Measurements from ENCODE around the gene CISH. TPM values are rescaled to one million over a fixed set of nuclear protein-coding genes. Genes with fewer than 3 reads are reported as not detected.

CISH gene
- total and polyA plus RNA-seq, 10 of the 15 experiments (the other 5 are each of a cell fraction or from before 2014, with no cell fraction given), result 0.21 to 4.4 (median 1.8) TPM

DNA sequence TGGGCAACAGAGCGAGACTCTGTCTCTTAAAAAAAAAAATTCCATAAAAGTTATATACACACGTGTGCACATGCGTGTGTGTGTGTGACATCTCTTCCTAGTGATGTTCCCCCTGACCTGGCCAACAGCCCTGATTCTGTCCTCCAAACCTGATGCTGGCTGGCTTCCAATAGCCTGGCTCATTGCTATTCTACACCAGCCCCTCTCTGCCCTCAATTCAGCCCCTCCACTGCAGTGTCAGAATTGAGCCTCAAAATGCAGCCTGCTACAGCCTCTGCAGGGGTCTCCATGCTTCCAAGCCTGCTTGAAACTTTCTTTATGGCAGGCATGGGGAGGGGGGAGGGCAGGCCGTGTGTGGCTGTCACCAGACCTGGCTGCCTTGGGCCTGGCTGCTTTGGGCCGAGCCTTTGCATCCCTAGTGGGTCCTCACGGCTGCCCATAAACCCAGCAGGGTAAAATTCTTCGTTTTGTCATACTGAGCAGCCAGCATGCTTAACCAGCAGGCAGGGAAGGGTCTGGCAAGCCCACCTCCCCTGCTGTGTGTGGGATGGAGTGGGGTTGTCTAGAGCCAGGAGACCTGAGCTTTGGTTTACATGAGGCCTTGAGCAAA lies 40.5 kb upstream of the CISH start:
- H4K20me1 ChIP-seq (ENCODE audit: control insufficient read depth, insufficient read depth), result no peaks in the 10 kb centered on the region

More for the DNA sequence above, 40.5 kb upstream of the CISH start:
- WGBS (ENCODE audit: insufficient coverage, insufficient replicate concordance, low lambda C conversion rate, missing lambda C conversion rate), result 45% methylated on average over 7 of the region's 7 CpGs
- intact Hi-C loops (cut with micrococcal nuclease; ENCODE audit: unreplicated experiment) (loop anchor here (1.0 kb wide), 1 partner anchor 36 kb away; no protein-coding TSS in a partner anchor), in situ Hi-C loops (cut with MboI) (no loop called here)
- ChIA-PET SMC1A (ENCODE audit: uncharacterized antibody, unreplicated experiment) (interaction anchor here (0.9 to 8.0 kb wide), 13 partner anchors 15 to 718 kb away, joined by 3 to 81 read pairs (median 5); partner anchors contain the start of genes CISH and MAPKAPK3), RAD21 (ENCODE audit: unreplicated experiment) (interaction anchor here (0.9 to 7.3 kb wide), 13 partner anchors 18 to 83 kb away, joined by 3 to 84 read pairs (median 5); partner anchors contain the start of genes CISH, HEMK1 and MAPKAPK3), CTCF (interaction anchor here (0.5 to 10.8 kb wide), 15 partner anchors 11 to 738 kb away, joined by 3 to 250 read pairs (median 6); partner anchors contain the start of genes C3orf18, CISH, HEMK1 and MAPKAPK3), POLR2A (interaction anchor here (0.6 to 1.0 kb wide), 2 partner anchors 17 to 24 kb away, joined by 3 to 13 read pairs; no protein-coding TSS in a partner anchor)
- ATAC-seq (no peak; the same call in 2 of the 3 replicates), FAIRE-seq (no peak), DNase-seq (ENCODE audit: low read depth, low spot score) (no peak)
- TF ChIP-seq, protein P1, sequence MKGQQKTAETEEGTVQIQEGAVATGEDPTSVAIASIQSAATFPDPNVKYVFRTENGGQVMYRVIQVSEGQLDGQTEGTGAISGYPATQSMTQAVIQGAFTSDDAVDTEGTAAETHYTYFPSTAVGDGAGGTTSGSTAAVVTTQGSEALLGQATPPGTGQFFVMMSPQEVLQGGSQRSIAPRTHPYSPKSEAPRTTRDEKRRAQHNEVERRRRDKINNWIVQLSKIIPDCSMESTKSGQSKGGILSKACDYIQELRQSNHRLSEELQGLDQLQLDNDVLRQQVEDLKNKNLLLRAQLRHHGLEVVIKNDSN (IDR thresholded peaks at IDR 0.05; ENCODE audit: borderline replicate concordance, extremely low read length, insufficient read depth, low read depth, low read length), result no peak
- TF ChIP-seq FOS (IDR thresholded peaks at IDR 0.05; ENCODE audit: borderline replicate concordance, extremely low read depth, insufficient read length), result no peak
- TF ChIP-seq, protein P2, sequence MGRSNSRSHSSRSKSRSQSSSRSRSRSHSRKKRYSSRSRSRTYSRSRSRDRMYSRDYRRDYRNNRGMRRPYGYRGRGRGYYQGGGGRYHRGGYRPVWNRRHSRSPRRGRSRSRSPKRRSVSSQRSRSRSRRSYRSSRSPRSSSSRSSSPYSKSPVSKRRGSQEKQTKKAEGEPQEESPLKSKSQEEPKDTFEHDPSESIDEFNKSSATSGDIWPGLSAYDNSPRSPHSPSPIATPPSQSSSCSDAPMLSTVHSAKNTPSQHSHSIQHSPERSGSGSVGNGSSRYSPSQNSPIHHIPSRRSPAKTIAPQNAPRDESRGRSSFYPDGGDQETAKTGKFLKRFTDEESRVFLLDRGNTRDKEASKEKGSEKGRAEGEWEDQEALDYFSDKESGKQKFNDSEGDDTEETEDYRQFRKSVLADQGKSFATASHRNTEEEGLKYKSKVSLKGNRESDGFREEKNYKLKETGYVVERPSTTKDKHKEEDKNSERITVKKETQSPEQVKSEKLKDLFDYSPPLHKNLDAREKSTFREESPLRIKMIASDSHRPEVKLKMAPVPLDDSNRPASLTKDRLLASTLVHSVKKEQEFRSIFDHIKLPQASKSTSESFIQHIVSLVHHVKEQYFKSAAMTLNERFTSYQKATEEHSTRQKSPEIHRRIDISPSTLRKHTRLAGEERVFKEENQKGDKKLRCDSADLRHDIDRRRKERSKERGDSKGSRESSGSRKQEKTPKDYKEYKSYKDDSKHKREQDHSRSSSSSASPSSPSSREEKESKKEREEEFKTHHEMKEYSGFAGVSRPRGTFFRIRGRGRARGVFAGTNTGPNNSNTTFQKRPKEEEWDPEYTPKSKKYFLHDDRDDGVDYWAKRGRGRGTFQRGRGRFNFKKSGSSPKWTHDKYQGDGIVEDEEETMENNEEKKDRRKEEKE (IDR thresholded peaks at IDR 0.05), result no peak
- TF ChIP-seq SIN3A (IDR thresholded peaks at IDR 0.05; ENCODE audit: low read depth, low read length), result no peak
- no peak for TF ChIP-seq NR2C1 (IDR thresholded peaks at IDR 0.05)
- TF ChIP-seq ZNF207 (IDR thresholded peaks at IDR 0.05; ENCODE audit: borderline replicate concordance), result no peak
- no peak for TF ChIP-seq KDM1A (IDR thresholded peaks at IDR 0.05; ENCODE audit: borderline replicate concordance)
- TF ChIP-seq, protein P3, sequence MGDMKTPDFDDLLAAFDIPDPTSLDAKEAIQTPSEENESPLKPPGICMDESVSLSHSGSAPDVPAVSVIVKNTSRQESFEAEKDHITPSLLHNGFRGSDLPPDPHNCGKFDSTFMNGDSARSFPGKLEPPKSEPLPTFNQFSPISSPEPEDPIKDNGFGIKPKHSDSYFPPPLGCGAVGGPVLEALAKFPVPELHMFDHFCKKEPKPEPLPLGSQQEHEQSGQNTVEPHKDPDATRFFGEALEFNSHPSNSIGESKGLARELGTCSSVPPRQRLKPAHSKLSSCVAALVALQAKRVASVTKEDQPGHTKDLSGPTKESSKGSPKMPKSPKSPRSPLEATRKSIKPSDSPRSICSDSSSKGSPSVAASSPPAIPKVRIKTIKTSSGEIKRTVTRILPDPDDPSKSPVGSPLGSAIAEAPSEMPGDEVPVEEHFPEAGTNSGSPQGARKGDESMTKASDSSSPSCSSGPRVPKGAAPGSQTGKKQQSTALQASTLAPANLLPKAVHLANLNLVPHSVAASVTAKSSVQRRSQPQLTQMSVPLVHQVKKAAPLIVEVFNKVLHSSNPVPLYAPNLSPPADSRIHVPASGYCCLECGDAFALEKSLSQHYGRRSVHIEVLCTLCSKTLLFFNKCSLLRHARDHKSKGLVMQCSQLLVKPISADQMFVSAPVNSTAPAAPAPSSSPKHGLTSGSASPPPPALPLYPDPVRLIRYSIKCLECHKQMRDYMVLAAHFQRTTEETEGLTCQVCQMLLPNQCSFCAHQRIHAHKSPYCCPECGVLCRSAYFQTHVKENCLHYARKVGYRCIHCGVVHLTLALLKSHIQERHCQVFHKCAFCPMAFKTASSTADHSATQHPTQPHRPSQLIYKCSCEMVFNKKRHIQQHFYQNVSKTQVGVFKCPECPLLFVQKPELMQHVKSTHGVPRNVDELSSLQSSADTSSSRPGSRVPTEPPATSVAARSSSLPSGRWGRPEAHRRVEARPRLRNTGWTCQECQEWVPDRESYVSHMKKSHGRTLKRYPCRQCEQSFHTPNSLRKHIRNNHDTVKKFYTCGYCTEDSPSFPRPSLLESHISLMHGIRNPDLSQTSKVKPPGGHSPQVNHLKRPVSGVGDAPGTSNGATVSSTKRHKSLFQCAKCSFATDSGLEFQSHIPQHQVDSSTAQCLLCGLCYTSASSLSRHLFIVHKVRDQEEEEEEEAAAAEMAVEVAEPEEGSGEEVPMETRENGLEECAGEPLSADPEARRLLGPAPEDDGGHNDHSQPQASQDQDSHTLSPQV (IDR thresholded peaks at IDR 0.05), result no peak
- TF ChIP-seq WRNIP1 (IDR thresholded peaks at IDR 0.05; ENCODE audit: borderline replicate concordance, low read depth, low read length), result no peak
- no peak for TF ChIP-seq MEF2B (IDR thresholded peaks at IDR 0.05; ENCODE audit: partially characterized antibody, poor library complexity, severe bottlenecking)
- TF ChIP-seq MEF2A (IDR thresholded peaks at IDR 0.05; ENCODE audit: insufficient read depth, low read depth, low read length), result no peak
- TF ChIP-seq STAT3 (IDR thresholded peaks at IDR 0.05; ENCODE audit: low read depth, low read length), result no peak
- TF ChIP-seq POLR2AphosphoS2 (IDR thresholded peaks at IDR 0.05; ENCODE audit: low read depth, low read length), result no peak
- no peak for TF ChIP-seq CBX5 (IDR thresholded peaks at IDR 0.05; ENCODE audit: low read depth)
- Histone ChIP-seq H3K9ac (ENCODE audit: control insufficient read depth, insufficient read depth, low read length) (no peak overlapping the region), H3K27me3 (replicated peaks in 1 of 2; ENCODE audit: control insufficient read depth in 2 of 2, insufficient read depth in 2 of 2, low read length in 1 of 2) (no peaks in the 10 kb centered on the region; a peak in 2 of 4 replicates), H2AFZ (ENCODE audit: control insufficient read depth, low read depth, low read length) (no peak overlapping the region), H3K9me3 (replicated peaks; ENCODE audit: control insufficient read depth, insufficient read depth, low read length) (no peaks in the 10 kb centered on the region), H3K4me1 (ENCODE audit: control insufficient read depth, insufficient read depth, low read length) (no peaks in the 10 kb centered on the region), H3K4me2 (ENCODE audit: control insufficient read depth, insufficient read depth) (no peak overlapping the region), H3K4me3 (no peak overlapping the region), H3K36me3 (ENCODE audit: control insufficient read depth in 2 of 2, insufficient read depth in 2 of 2, low read length in 1 of 2) (peaks cover 0 to 1% of the 10 kb centered on the region in 2 experiments; a peak in 2 of 4 replicates), H3K79me2 (ENCODE audit: control insufficient read depth, insufficient read depth, low read length) (no peaks in the 10 kb centered on the region), H3K27ac (ENCODE audit: control insufficient read depth, insufficient read depth) (no peak overlapping the region)
- BruUV-seq (replicated peaks), result no TSS peak

All from GM12878 (cell line).